ENCODE measurements around the gene TMEM220. TPM values are rescaled to one million over a fixed set of nuclear protein-coding genes. Genes with fewer than 3 reads are reported as not detected.
"Not testable (repeated sequence)": the region's sequence is repeated elsewhere in the genome, so short reads cannot be mapped to it uniquely, and the experiment has no call there.

The TMEM220 gene
- total and polyA plus RNA-seq, 2 donors, result 7.2 to 8.7 TPM

DNA sequence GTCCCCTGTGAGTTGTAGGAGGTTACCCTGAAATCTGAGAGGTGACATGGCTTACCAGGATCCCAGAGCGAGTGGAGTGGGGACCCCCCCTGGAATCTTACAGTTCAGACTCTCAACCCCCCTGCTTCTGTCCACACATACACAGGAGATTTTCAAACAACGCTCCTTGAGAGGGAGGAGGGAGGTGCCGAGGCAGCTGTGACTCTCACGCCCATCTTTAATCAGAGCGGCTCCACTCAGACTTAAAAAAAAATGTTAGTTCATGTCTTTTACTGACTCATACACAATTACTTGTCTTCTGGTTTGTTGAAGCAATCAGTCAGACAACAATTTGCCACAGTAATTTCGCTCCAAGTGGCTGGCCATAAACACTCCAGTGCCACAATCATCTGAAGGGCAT lies 15.4 kb upstream of the TMEM220 start:
- H3K4me3 ChIP-seq (ENCODE audit: low read depth, low read length), result no peak overlapping the region
- WGBS, result 64% methylated on average over 6 of the region's 6 CpGs
- H3K4me1 ChIP-seq (ENCODE audit: insufficient read depth), result no peaks in the 10 kb centered on the region
- no peaks in the 10 kb centered on the region for H3K36me3 ChIP-seq (ENCODE audit: insufficient read depth)
- no peak for DNase-seq (ENCODE audit: extremely low spot score)
- no peak overlapping the region for H3K27ac ChIP-seq (ENCODE audit: low read depth)

DNA sequence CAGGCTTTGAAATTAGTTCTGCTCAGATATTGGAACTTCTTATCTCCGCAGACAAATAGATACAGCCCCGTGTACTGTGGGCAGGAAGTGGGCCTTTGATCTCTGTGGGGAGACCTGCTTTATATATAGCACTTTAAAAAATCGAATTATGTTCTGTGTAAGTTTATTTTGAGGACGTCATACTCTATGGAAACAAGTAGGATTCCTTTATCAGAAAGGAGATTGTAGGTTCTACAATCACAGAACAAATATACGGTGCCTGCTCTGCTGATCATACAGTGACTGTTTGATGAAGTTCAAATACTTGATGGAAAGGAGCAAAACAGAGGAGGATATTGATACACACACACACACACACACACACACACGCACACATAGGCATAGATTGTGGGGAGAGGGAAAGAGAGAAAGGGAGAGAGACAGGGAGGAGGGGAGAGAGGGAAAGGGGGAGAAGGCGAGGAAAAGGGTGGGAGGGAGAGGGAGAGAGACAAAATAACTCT lies 14.7 kb upstream of the TMEM220 start:
- H3K4me3 ChIP-seq (ENCODE audit: low read depth, low read length), result no peak overlapping the region
- DNase-seq (ENCODE audit: extremely low spot score), result no peak
- no peak overlapping the region for H3K27ac ChIP-seq (ENCODE audit: low read depth)
- no peaks in the 10 kb centered on the region for H3K36me3 ChIP-seq (ENCODE audit: insufficient read depth)
- no peaks in the 10 kb centered on the region for H3K4me1 ChIP-seq (ENCODE audit: insufficient read depth)
- 52% methylated on average over 7 of the region's 7 CpGs for WGBS

- no peak overlapping the region for H3K4me3 ChIP-seq (ENCODE audit: low read depth, low read length)
- no peaks in the 10 kb centered on the region for H3K36me3 ChIP-seq (ENCODE audit: insufficient read depth)
- H3K27ac ChIP-seq (ENCODE audit: low read depth), result no peak overlapping the region
- no peak for DNase-seq (ENCODE audit: extremely low spot score)
- WGBS, result 65% methylated on average over 8 of the region's 8 CpGs
- H3K4me1 ChIP-seq (ENCODE audit: insufficient read depth), result no peaks in the 10 kb centered on the region
These were observed 13.6 kb upstream of the TMEM220 start for GRCh38 chr17:10743316-10744009.

DNA sequence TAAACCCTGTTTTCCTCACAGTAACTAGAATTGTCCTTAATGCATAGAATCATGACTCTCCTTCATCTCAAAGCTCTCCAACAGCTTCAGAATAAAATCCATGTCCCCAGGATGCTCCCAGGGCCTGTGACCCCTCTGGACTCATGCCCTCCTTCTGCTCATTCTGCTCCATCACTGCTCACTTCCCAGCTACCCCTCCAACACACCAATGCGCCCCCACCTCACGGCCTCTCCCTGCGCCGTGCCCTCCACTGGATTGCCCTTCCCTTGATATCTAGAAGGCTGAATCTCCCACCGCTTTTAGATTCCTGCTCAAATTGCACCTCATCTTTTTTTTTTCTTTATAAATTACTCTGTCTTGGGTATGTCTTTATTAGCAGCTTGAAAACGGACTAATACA lies 12.6 kb upstream of the TMEM220 start:
- Histone ChIP-seq H3K36me3 (ENCODE audit: insufficient read depth) (no peaks in the 10 kb centered on the region), H3K27ac (ENCODE audit: low read depth) (no peak overlapping the region), H3K4me1 (ENCODE audit: insufficient read depth) (no peaks in the 10 kb centered on the region), H3K4me3 (ENCODE audit: low read depth, low read length) (no peak overlapping the region)
- DNase-seq (ENCODE audit: extremely low spot score), result no peak
- 95% methylated on average over 6 of the region's 6 CpGs for WGBS

GRCh38 chr17:10741416-10742135 lies 11.8 kb upstream of the TMEM220 start:
- no peaks in the 10 kb centered on the region for H3K36me3 ChIP-seq (ENCODE audit: insufficient read depth)
- H3K27ac ChIP-seq (ENCODE audit: low read depth), result no peak overlapping the region
- 91% methylated on average over 10 of the region's 10 CpGs for WGBS
- DNase-seq (ENCODE audit: extremely low spot score), result no peak
- no peak overlapping the region for H3K4me3 ChIP-seq (ENCODE audit: low read depth, low read length)
- no peaks in the 10 kb centered on the region for H3K4me1 ChIP-seq (ENCODE audit: insufficient read depth)

DNA sequence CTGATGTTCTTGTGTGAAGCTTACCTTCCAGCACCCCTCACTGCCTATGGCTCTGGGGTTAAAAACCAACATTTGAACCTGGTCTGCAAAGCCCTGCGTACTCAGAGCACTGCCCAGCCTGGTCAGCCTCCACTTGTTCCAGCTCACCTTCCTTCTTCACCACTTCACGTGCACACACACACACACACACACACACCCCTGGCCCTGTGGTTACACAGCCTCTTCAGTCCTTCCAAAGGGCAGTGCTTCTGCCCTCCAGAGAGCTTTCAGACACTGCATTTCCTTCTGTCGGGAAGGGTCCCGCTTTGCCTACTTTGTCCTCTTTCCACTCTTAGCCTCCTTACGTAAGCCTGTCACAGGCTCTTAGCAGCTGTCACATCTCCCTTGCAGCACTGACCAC lies 9.6 kb upstream of the TMEM220 start:
- no peak for DNase-seq (ENCODE audit: extremely low spot score)
- no peaks in the 10 kb centered on the region for H3K4me1 ChIP-seq (ENCODE audit: insufficient read depth)
- 77% methylated on average over 5 of the region's 5 CpGs for WGBS

DNA sequence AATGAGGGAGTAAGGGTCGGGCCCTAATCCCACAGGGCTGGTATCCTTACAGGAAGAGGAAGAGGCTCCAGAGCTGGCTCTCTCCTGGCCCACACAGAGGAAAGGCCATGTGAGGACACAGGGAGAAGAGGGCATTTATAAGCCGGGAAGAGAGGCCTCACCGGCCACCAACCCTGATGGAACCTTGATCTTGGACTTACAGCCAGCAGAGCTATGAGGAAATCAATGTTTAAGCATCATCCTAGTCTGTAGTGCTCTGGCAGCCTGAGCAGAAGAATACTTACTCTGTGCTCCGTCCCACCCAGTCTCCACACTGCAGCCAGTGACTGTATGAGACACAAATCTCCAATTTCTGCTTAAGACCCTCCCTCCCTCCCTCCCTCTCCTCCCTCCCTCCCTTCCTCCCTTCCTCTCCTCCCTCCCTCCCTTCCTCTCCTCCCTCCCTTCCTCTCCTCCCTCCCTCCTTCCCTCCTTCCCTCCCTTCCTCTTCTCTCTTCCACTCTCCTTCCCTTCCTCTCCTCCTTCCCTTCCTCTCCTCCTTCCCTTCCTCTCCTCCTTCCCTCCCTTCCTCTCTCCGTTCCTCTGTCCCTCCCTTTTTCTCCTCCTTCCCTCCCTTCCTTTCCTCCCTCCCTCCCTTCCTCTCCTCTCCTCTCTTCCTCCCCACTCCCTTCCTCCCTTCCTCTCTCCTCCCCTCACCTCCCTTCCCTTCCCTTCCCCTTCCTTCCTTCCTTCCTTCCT lies 8.9 kb upstream of the TMEM220 start:
- H3K4me1 ChIP-seq (ENCODE audit: insufficient read depth), result no peaks in the 10 kb centered on the region
- 45% methylated on average over 5 of the region's 5 CpGs for WGBS
- no peak overlapping the region for H3K27ac ChIP-seq (ENCODE audit: low read depth)
- no peaks in the 10 kb centered on the region for H3K36me3 ChIP-seq (ENCODE audit: insufficient read depth)
- H3K4me3 ChIP-seq (ENCODE audit: low read depth, low read length), result no peak overlapping the region
- no peak for DNase-seq (ENCODE audit: extremely low spot score)

More for the DNA sequence above, 9.6 kb upstream of the TMEM220 start:
- Histone ChIP-seq H3K4me3 (ENCODE audit: low read depth, low read length) (no peak overlapping the region), H3K27ac (ENCODE audit: low read depth) (no peak overlapping the region), H3K36me3 (ENCODE audit: insufficient read depth) (no peaks in the 10 kb centered on the region)

DNA sequence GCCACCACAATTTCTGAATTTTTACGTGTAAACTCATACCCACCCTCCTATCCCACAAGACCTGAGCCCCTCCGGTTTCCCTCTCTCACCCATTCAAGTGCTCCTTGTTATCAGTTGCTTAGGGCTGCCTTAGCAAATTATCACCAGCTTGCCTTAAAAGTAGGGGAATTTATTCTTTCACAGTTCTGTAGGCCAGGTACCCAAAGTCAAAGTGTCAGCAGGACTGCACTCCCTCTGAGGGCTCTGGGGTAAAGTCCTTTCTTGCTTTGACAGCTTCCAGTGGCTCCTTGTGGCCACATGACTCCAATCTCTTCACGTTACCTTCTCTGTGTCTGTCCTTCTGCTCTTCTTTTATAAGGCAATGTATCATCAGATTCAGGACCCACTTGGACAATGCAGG lies 7.9 kb upstream of the TMEM220 start:
- no peaks in the 10 kb centered on the region for H3K36me3 ChIP-seq (ENCODE audit: insufficient read depth)
- DNase-seq (ENCODE audit: extremely low spot score), result no peak
- no peaks in the 10 kb centered on the region for H3K4me1 ChIP-seq (ENCODE audit: insufficient read depth)
- no peak overlapping the region for H3K4me3 ChIP-seq (ENCODE audit: low read depth, low read length)
- H3K27ac ChIP-seq (ENCODE audit: low read depth), result no peak overlapping the region
- WGBS, result 79% methylated on average over 3 of the region's 3 CpGs

DNA sequence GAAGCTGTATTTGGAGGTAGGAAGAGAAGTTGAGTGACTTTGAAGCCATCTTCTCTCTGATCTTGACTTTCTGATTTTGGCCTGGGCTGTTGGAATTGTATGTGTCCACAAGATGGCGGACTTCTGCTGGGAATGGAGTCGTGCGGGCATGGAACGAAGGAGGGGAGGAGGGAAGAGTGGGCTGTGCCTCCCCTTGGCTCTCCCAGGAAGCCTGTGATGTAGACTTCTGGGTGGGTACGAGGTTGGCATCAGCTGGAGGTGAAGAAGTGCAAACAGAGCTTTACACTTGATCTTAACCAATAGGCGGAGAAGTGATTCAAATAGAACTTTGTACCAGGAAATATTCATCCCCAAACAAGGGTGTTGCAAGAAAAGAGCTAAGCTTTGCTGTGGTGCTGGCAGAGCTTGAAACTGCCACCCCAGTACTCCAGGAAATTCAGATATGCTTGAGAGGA lies 7.4 kb upstream of the TMEM220 start:
- WGBS, result 14% methylated on average over 6 of the region's 6 CpGs
- Histone ChIP-seq H3K4me1 (ENCODE audit: insufficient read depth) (no peaks in the 10 kb centered on the region), H3K4me3 (ENCODE audit: low read depth, low read length) (no peak overlapping the region), H3K36me3 (ENCODE audit: insufficient read depth) (no peaks in the 10 kb centered on the region), H3K27ac (ENCODE audit: low read depth) (no peak overlapping the region)
- DNase-seq (ENCODE audit: extremely low spot score), result peak; percentile 56

DNA sequence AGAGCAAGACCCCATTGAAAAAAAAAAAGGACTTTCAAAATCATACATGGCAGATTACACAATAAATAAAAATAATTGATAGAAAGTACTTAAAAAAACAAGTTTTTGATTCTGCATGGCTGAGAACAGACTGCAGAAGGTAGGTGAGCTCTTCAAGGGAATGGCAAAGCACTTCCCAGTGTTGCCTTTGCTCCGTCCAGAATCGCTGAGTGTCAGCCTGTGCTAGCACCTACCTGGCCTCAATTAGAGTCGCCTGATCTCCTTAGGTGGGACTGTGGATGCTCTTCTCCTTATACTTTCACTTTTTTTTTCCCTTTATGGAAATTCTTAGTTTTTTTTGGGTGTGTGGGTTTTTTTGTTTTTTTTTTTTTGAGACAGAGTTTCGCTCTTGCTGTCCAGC lies 6.0 kb upstream of the TMEM220 start:
- Histone ChIP-seq H3K4me3 (ENCODE audit: low read depth, low read length) (no peak overlapping the region), H3K27ac (ENCODE audit: low read depth) (no peak overlapping the region), H3K36me3 (ENCODE audit: insufficient read depth) (no peaks in the 10 kb centered on the region), H3K4me1 (ENCODE audit: insufficient read depth) (no peaks in the 10 kb centered on the region)
- DNase-seq (ENCODE audit: extremely low spot score), result no peak
- 94% methylated on average over 4 of the region's 4 CpGs for WGBS

DNA sequence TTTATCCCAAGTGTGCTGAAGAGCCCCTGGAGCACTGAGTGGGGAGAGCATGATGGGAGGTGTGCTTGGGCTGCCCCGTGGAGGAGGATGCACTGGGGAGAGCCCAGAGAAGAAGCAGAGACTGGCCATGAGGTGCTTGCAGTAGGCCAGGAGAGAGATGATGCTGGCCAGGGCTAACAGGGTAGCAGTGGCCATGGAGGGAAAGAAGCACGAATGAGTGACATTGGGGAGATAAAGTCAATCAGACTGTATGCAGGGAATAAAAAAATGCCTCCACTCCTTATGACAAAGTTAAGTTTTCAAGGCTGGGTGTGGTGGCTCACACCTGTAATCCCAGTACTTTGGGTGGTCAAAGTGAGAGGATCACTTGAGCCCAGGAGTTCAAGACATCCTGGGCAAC lies 5.4 kb upstream of the TMEM220 start:
- no peak for DNase-seq (ENCODE audit: extremely low spot score)
- H3K4me1 ChIP-seq (ENCODE audit: insufficient read depth), result no peaks in the 10 kb centered on the region
- H3K27ac ChIP-seq (ENCODE audit: low read depth), result no peak overlapping the region
- 73% methylated on average over 2 of the region's 2 CpGs for WGBS
- no peaks in the 10 kb centered on the region for H3K36me3 ChIP-seq (ENCODE audit: insufficient read depth)
- no peak overlapping the region for H3K4me3 ChIP-seq (ENCODE audit: low read depth, low read length)

- no peak overlapping the region for H3K27ac ChIP-seq (ENCODE audit: low read depth)
- 92% methylated on average over 3 of the region's 3 CpGs for WGBS
- no peaks in the 10 kb centered on the region for H3K4me1 ChIP-seq (ENCODE audit: insufficient read depth)
- no peaks in the 10 kb centered on the region for H3K36me3 ChIP-seq (ENCODE audit: insufficient read depth)
- no peak overlapping the region for H3K4me3 ChIP-seq (ENCODE audit: low read depth, low read length)
- DNase-seq (ENCODE audit: extremely low spot score), result no peak
These were observed 3.8 kb upstream of the TMEM220 start for GRCh38 chr17:10733666-10734065.

DNA sequence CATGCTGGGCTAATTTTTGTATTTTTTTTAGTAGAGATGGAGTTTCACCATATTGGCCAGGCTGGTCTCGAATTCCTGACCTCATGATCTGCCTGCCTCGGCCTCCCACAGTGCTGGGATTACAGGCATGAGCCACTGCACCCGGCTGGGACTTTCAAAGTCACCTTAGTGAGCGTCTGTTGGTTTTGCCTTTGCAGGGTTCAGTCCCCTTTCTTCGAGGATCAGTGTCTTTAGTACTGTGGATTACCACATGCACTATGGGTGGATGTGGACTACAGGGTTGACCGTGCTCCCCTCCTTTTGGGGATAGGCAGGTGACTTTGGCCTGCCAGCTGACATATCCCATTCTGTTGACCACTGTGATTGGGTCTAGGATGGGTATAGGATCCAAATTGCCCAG lies 2.3 kb upstream of the TMEM220 start:
- H3K36me3 ChIP-seq (ENCODE audit: insufficient read depth); DNase-seq (ENCODE audit: extremely low spot score); H3K27ac ChIP-seq (ENCODE audit: low read depth); H3K4me3 ChIP-seq (ENCODE audit: low read depth, low read length); H3K4me1 ChIP-seq (ENCODE audit: insufficient read depth): not testable (repeated sequence)
- 87% methylated on average over 6 of the region's 6 CpGs for WGBS
